Prostate gland (tissue), 2 donors: Measurements from ENCODE around the gene MINDY2. TPM values are rescaled to one million over a fixed set of nuclear protein-coding genes. Genes with fewer than 3 reads are reported as not detected.
A peak's percentile ranks its signal among the peaks of the same experiment; 100 is the strongest.

Source experiments
- DNase-seq: peaks from one replicate; pipeline ENCODE4 v3.0.0-alpha.2; 2019; ENCODE audit warnings: low spot score
- H3K27ac ChIP-seq, 2 donors: fragments of 200-600 bp; sonication (generic); 2 replicates each; pipeline ENCODE4 v1.5.1; 2017 to 2019
- H3K27me3 ChIP-seq: fragments of 200-600 bp; sonication (generic); replicated peaks from 2 replicates; pipeline ENCODE4 v1.5.1; 2019; ENCODE audit not compliant: insufficient read depth
- H3K36me3 ChIP-seq, 2 donors: fragments of 200-600 bp; sonication (generic); 1 replicate in 1 of 2; 2 replicates in 1 of 2; pipeline versions ENCODE4 v1.5.1 to v1.8.1; 2017 to 2019
- H3K4me1 ChIP-seq: fragments of 200-600 bp; sonication (generic); replicated peaks from 2 replicates; pipeline ENCODE4 v1.5.1; 2019
- H3K4me3 ChIP-seq, 2 donors: fragments of 200-600 bp; sonication (generic); 2 replicates each; pipeline ENCODE4 v1.5.1; 2017 to 2019
- H3K9me3 ChIP-seq: fragments of 200-600 bp; sonication (generic); 2 replicates; pipeline ENCODE4 v1.5.1; 2017
- POLR2A ChIP-seq: fragments of 450-650 bp; IDR thresholded peaks from one replicate; pipeline ENCODE4 v1.6.1; 2016; ENCODE audit warnings: antibody characterized with exemption, mild to moderate bottlenecking
- POLR2AphosphoS5 ChIP-seq: sonication (generic); formaldehyde crosslinking; IDR thresholded peaks from one replicate; pipeline ENCODE4 v1.6.1; 2017; ENCODE audit warnings: antibody characterized with exemption
- WGBS: methylation state at CpG from one replicate; pipeline ENCODE4 v1.1.5; 2018; 5-methylcytosine and 5-hydroxymethylcytosine counted together
- intact Hi-C: fragments of 100-400 bp; cut with DNase I; formaldehyde crosslinking; loops from one replicate; pipeline ENCODE4 v1.14.2; 2022
- total RNA-seq, 2 donors: library from RNA; depleted of rRNA; stranded (reverse); fragments of >200 nt; gene quantifications; one replicate each; pipeline ENCODE4 v1.1.0, GENCODE V29; 2016
- TF ChIP-seq, protein P1 (sequence below), 4 experiments: fragments of 200-600 bp in 2 of 4; fragments of 450-650 bp in 2 of 4; sonication (generic) in 2 of 4; IDR thresholded peaks; 1 replicate in 3 of 4; 2 replicates in 1 of 4; pipeline ENCODE4 v1.5.1; 2016 to 2019; ENCODE audit warnings: antibody characterized with exemption in 4 of 4, mild to moderate bottlenecking in 2 of 4, moderate library complexity in 2 of 4

The MINDY2 gene
- total RNA-seq, 2 donors from 2014 or later = 14.3 to 22.9 TPM

DNA sequence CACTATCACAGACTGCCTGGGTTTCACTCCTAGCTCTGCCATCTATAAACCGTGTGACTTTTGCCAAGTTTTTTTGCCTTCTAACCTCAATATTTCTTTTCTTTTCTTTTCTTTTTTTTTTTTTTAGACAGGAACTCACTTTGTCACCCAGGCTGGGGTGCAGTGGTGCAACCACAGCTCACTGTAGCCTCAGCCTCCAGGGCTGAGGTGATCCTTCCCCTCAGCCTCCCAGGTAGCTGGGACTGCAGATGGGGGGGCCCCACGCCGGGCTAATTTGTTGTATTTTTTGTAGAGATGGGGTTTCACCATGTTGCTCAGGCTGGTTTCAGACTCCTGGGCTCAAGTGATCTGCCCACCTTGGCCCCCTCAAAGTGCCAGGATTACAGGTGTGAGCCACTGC is 18.4 kb upstream of the MINDY2 start:
- intact Hi-C loops = no loop called here
- 79% methylated on average over 3 of the region's 3 CpGs for WGBS

DNA sequence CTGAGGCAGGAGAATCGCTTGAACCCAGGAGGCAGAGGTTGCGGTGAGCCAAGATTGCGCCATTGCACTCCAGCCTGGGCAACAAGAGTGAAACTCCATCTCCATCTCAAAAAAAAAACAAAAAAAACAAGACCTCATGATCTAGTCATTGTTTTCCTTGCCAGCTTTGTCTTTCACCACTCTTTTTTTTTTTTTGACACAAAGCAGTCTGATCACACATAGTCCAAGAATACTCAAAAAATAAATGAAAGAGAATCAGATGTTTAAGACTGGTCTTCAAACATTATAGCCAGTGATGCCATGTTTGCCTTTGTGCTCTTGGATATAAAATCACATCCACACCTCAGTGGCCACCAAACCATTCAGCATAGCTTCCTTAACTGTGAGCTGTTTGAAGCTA is 15.8 kb upstream of the MINDY2 start:
- H3K27me3 ChIP-seq = no peaks in the 10 kb centered on the region
- H3K4me3 ChIP-seq = no peak overlapping the region
- H3K36me3 ChIP-seq = no peaks in the 10 kb centered on the region
- H3K27ac ChIP-seq = no peak overlapping the region
- no peak for DNase-seq
- H3K9me3 ChIP-seq = no peaks in the 10 kb centered on the region
- intact Hi-C loops = loop anchor here (5.0 kb wide), 1 partner anchor 528 kb away; no protein-coding TSS in a partner anchor
- TF ChIP-seq POLR2A (no peak), POLR2AphosphoS5 (no peak)
- TF ChIP-seq, protein P1, sequence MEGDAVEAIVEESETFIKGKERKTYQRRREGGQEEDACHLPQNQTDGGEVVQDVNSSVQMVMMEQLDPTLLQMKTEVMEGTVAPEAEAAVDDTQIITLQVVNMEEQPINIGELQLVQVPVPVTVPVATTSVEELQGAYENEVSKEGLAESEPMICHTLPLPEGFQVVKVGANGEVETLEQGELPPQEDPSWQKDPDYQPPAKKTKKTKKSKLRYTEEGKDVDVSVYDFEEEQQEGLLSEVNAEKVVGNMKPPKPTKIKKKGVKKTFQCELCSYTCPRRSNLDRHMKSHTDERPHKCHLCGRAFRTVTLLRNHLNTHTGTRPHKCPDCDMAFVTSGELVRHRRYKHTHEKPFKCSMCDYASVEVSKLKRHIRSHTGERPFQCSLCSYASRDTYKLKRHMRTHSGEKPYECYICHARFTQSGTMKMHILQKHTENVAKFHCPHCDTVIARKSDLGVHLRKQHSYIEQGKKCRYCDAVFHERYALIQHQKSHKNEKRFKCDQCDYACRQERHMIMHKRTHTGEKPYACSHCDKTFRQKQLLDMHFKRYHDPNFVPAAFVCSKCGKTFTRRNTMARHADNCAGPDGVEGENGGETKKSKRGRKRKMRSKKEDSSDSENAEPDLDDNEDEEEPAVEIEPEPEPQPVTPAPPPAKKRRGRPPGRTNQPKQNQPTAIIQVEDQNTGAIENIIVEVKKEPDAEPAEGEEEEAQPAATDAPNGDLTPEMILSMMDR (IDR thresholded peaks at IDR 0.05) = no peak
- no peaks in the 10 kb centered on the region for H3K4me1 ChIP-seq
- WGBS = 91% methylated on average over 3 of the region's 3 CpGs

More for the DNA sequence above, 18.4 kb upstream of the MINDY2 start:
- TF ChIP-seq, protein P1 (IDR thresholded peaks at IDR 0.05) = no peak
- TF ChIP-seq POLR2A (no peak), POLR2AphosphoS5 (no peak)
- H3K27ac ChIP-seq = no peak overlapping the region
- no peaks in the 10 kb centered on the region for H3K9me3 ChIP-seq
- no peaks in the 10 kb centered on the region for H3K27me3 ChIP-seq
- no peaks in the 10 kb centered on the region for H3K4me1 ChIP-seq
- no peak for DNase-seq
- no peaks in the 10 kb centered on the region for H3K36me3 ChIP-seq
- no peak overlapping the region for H3K4me3 ChIP-seq

DNA sequence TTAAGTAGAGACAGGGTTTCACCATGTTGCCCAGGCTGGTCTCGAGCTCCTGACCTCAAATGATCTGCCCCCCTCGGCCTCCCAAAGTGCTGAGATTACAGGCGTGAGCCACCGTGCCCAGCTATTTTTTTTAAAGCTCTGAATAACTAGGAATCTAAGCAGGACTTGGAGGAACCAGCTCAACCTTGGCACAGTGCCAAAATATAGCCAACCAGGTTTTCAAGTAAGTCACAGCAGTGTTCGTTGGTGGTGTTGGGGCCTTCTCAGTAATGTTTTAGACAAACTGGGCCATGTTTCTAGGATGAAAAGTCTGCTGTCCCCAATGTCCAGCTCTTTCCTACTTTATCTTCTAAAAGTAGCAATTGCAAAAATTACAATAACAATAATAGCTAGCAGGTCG is 15.1 kb upstream of the MINDY2 start:
- no peak for DNase-seq
- H3K4me3 ChIP-seq = no peak overlapping the region
- no peaks in the 10 kb centered on the region for H3K9me3 ChIP-seq
- TF ChIP-seq POLR2AphosphoS5 (no peak), POLR2A (no peak)
- TF ChIP-seq, protein P1 (IDR thresholded peaks at IDR 0.05) = no peak
- intact Hi-C loops = loop anchor here (5.0 kb wide), 1 partner anchor 529 kb away; no protein-coding TSS in a partner anchor
- H3K27ac ChIP-seq = no peak overlapping the region
- 61% methylated on average over 6 of the region's 6 CpGs for WGBS
- H3K27me3 ChIP-seq = no peaks in the 10 kb centered on the region
- no peaks in the 10 kb centered on the region for H3K36me3 ChIP-seq
- no peaks in the 10 kb centered on the region for H3K4me1 ChIP-seq

DNA sequence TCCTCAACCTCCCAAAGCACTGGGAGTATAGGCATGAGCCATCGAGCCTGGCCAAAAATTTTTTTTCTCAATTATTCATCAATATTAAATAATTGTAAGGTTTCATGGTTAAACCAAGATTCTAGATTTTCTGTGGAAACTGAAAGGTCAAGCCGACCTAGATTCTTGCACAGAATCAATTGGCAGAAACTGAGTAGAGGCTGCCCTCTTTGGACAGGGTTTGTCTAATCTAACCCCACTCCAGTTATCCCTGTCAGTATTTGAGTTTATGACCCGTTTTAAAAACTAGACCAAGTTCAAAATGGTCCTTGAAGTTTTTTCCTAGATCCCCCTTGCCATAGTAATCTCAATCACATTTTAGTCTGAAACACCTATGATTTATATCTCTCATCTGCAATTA is 13.0 kb upstream of the MINDY2 start:
- H3K4me1 ChIP-seq = no peaks in the 10 kb centered on the region
- intact Hi-C loops = loop anchor here (5.0 kb wide), 1 partner anchor 531 kb away; no protein-coding TSS in a partner anchor
- TF ChIP-seq POLR2AphosphoS5 = no peak
- TF ChIP-seq, protein P1 (IDR thresholded peaks at IDR 0.05) = peak in 2 of 4 experiments; percentile 8 to 20
- no peaks in the 10 kb centered on the region for H3K27me3 ChIP-seq
- 34% methylated on average over 3 of the region's 3 CpGs for WGBS
- H3K9me3 ChIP-seq = no peaks in the 10 kb centered on the region
- DNase-seq = no peak
- H3K36me3 ChIP-seq = no peaks in the 10 kb centered on the region
- H3K4me3 ChIP-seq = no peak overlapping the region
- no peak overlapping the region for H3K27ac ChIP-seq

DNA sequence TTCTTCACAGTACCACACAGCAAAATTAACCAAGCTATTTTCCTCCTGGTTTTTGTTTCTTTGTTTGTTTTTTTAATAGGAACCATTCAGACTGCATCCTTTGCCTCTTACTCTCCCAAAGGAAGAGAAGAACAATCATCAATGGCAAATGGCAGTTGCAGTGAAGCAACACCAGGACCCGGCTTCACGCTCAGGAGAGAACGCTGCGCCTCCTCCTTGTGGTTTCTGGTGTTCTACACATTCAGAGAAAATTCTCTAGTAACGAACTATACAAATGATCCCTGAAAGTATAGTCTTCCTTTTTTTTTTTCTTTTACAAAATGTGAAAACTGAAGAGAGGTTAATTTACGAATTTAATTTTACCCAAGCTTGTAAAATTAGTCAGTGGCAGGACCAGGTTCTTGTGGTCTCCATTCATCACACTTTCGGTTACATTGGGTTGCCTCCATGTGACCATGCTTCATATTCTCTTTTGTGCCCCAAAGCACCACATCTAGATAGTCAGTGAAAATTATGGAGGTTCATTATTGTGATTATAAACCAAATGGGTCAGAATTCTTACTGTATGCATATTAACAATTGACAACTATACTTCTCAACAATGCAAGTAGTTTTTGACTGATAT is 10.6 kb upstream of the MINDY2 start:
- H3K27ac ChIP-seq = no peak overlapping the region
- H3K27me3 ChIP-seq = no peaks in the 10 kb centered on the region
- no peaks in the 10 kb centered on the region for H3K9me3 ChIP-seq
- no peak for TF ChIP-seq POLR2AphosphoS5
- TF ChIP-seq POLR2A = no peak
- TF ChIP-seq, protein P1 (IDR thresholded peaks at IDR 0.05) = no peak
- DNase-seq = no peak
- H3K4me1 ChIP-seq = no peaks in the 10 kb centered on the region
- intact Hi-C loops = no loop called here
- H3K36me3 ChIP-seq = no peaks in the 10 kb centered on the region
- 87% methylated on average over 7 of the region's 7 CpGs for WGBS
- H3K4me3 ChIP-seq = no peak overlapping the region
